ENCODE measurements around the gene DNAI7.
A peak's percentile ranks its signal among the peaks of the same experiment; 100 is the strongest.

The DNAI7 gene

GRCh38 chr12:25195056-25195971 is at the start of gene DNAI7, which contains the start of gene ETFRF1:
DNAI7 (minus strand) TSS chr12:25195160; CDS start chr12:25195078, 82 bp downstream.
ETFRF1 (plus strand) TSS chr12:25195237; CDS start chr12:25203957, 8,720 bp downstream.
- DNase-seq: peak; percentile 90 to 98 (median 94)
- intact Hi-C loops (cut with DNase I): no loop called here

- intact Hi-C loops (cut with DNase I): no loop called here
- no peak for DNase-seq
These were observed 48.7 kb upstream of the DNAI7 start for GRCh38 chr12:25243680-25243990.

- intact Hi-C loops (cut with DNase I): no loop called here
- no peak for DNase-seq
These were observed 48.2 kb upstream of the DNAI7 start for GRCh38 chr12:25242981-25243679.

- intact Hi-C loops (cut with DNase I): no loop called here
- peak in 2 of 42 donors; percentile 27 to 32 for DNase-seq
These were observed 46.4 kb upstream of the DNAI7 start for GRCh38 chr12:25241167-25242020.

- DNase-seq: no peak
- intact Hi-C loops (cut with DNase I): no loop called here
These were observed 41.7 kb upstream of the DNAI7 start for GRCh38 chr12:25236626-25237025.

GRCh38 chr12:25236190-25236589 is 41.2 kb upstream of the DNAI7 start:
- no peak for DNase-seq

GRCh38 chr12:25213338-25213737 is 18.4 kb upstream of the DNAI7 start:
- DNase-seq: no peak
- intact Hi-C loops (cut with DNase I): no loop called here

More at GRCh38 chr12:25236190-25236589, 41.2 kb upstream of the DNAI7 start:
- intact Hi-C loops (cut with DNase I): no loop called here

- no peak for DNase-seq
- intact Hi-C loops (cut with DNase I): no loop called here
These were observed 13.6 kb upstream of the DNAI7 start for GRCh38 chr12:25208554-25208953.

- intact Hi-C loops (cut with DNase I): no loop called here
- no peak for DNase-seq
These were observed 12.9 kb upstream of the DNAI7 start for GRCh38 chr12:25207846-25208245.

- intact Hi-C loops (cut with DNase I): no loop called here
- DNase-seq: no peak
These were observed 12.5 kb upstream of the DNAI7 start for GRCh38 chr12:25207411-25207810.

- no peak for DNase-seq
- intact Hi-C loops (cut with DNase I): no loop called here
These were observed 7.2 kb upstream of the DNAI7 start for GRCh38 chr12:25202137-25202536.

GRCh38 chr12:25200703-25201102 is 5.7 kb upstream of the DNAI7 start:
- intact Hi-C loops (cut with DNase I): no loop called here

GRCh38 chr12:25197608-25198007 is 2.6 kb upstream of the DNAI7 start:
- DNase-seq: no peak
- intact Hi-C loops (cut with DNase I): no loop called here

More at GRCh38 chr12:25200703-25201102, 5.7 kb upstream of the DNAI7 start:
- DNase-seq: no peak

- intact Hi-C loops (cut with DNase I): no loop called here
These were observed 271 bp downstream of the DNAI7 start for GRCh38 chr12:25194722-25195055.

GRCh38 chr12:25194214-25194613 is 746 bp downstream of the DNAI7 start:
- no peak for DNase-seq
- intact Hi-C loops (cut with DNase I): no loop called here

More at GRCh38 chr12:25194722-25195055, 271 bp downstream of the DNAI7 start:
- peak in 1 of 42 donors; percentile 7 for DNase-seq

- intact Hi-C loops (cut with DNase I): no loop called here
- no peak for DNase-seq
These were observed 4.2 kb downstream of the DNAI7 start for GRCh38 chr12:25190793-25191192.

GRCh38 chr12:25189656-25190055 is 5.3 kb downstream of the DNAI7 start:
- no peak for DNase-seq
- intact Hi-C loops (cut with DNase I): no loop called here

- DNase-seq: no peak
- intact Hi-C loops (cut with DNase I): no loop called here
These were observed 7.2 kb downstream of the DNAI7 start for GRCh38 chr12:25187781-25188180.

- intact Hi-C loops (cut with DNase I): no loop called here
These were observed 8.1 kb downstream of the DNAI7 start for GRCh38 chr12:25186788-25187402.

More at GRCh38 chr12:25186788-25187402, 8.1 kb downstream of the DNAI7 start:
- DNase-seq: no peak
